ENCODE results near the gene YES1.
"Not testable (repeated sequence)": the region's sequence is repeated elsewhere in the genome, so short reads cannot be mapped to it uniquely, and the experiment has no call there.

Gene YES1

GRCh38 chr18:730692-731091, 81.3 kb downstream of the YES1 start:
- no peak overlapping the region for H3K27ac ChIP-seq (ENCODE audit: low read depth, low read length)
- peaks cover 4 to 5% of the 10 kb centered on the region in 2 donors for H3K36me3 ChIP-seq (ENCODE audit: control insufficient read depth in 1 of 2, insufficient read depth in 2 of 2, low read length in 2 of 2)
- H3K9ac ChIP-seq (ENCODE audit: low read depth in 1 of 2, low read length in 2 of 2), result no peak overlapping the region
- no peaks in the 10 kb centered on the region for H3K4me1 ChIP-seq (ENCODE audit: control insufficient read depth in 1 of 2, insufficient read depth in 2 of 2, low read length in 2 of 2)
- H3K27me3 ChIP-seq (ENCODE audit: control insufficient read depth in 1 of 2, insufficient read depth in 2 of 2, low read length in 2 of 2), result no peaks in the 10 kb centered on the region
- H3K9me3 ChIP-seq (ENCODE audit: control insufficient read depth in 1 of 2, low read length in 2 of 2), result no peaks in the 10 kb centered on the region
- no peak overlapping the region for H3K4me3 ChIP-seq (ENCODE audit: low read depth in 1 of 2, low read length in 2 of 2)

GRCh38 chr18:730120-730519, 81.9 kb downstream of the YES1 start:
- H3K36me3 ChIP-seq (ENCODE audit: control insufficient read depth in 1 of 2, insufficient read depth in 2 of 2, low read length in 2 of 2); H3K4me3 ChIP-seq (ENCODE audit: low read depth in 1 of 2, low read length in 2 of 2); H3K27me3 ChIP-seq (ENCODE audit: control insufficient read depth in 1 of 2, insufficient read depth in 2 of 2, low read length in 2 of 2); H3K4me1 ChIP-seq (ENCODE audit: control insufficient read depth in 1 of 2, insufficient read depth in 2 of 2, low read length in 2 of 2); H3K27ac ChIP-seq (ENCODE audit: low read depth, low read length); H3K9me3 ChIP-seq (ENCODE audit: control insufficient read depth in 1 of 2, low read length in 2 of 2); H3K9ac ChIP-seq (ENCODE audit: low read depth in 1 of 2, low read length in 2 of 2): not testable (repeated sequence)

- H3K27ac ChIP-seq (ENCODE audit: low read depth, low read length), result no peak overlapping the region
- no peaks in the 10 kb centered on the region for H3K27me3 ChIP-seq (ENCODE audit: control insufficient read depth in 1 of 2, insufficient read depth in 2 of 2, low read length in 2 of 2)
- H3K9me3 ChIP-seq (ENCODE audit: control insufficient read depth in 1 of 2, low read length in 2 of 2), result no peaks in the 10 kb centered on the region
- H3K9ac ChIP-seq (ENCODE audit: low read depth in 1 of 2, low read length in 2 of 2), result no peak overlapping the region
- no peaks in the 10 kb centered on the region for H3K4me1 ChIP-seq (ENCODE audit: control insufficient read depth in 1 of 2, insufficient read depth in 2 of 2, low read length in 2 of 2)
- H3K36me3 ChIP-seq (ENCODE audit: control insufficient read depth in 1 of 2, insufficient read depth in 2 of 2, low read length in 2 of 2), result peaks cover 0 to 6% of the 10 kb centered on the region in 2 donors
- no peak overlapping the region for H3K4me3 ChIP-seq (ENCODE audit: low read depth in 1 of 2, low read length in 2 of 2)
Measured at GRCh38 chr18:725646-726045, 86.4 kb downstream of the YES1 start.

GRCh38 chr18:723541-724080, 88.4 kb downstream of the YES1 start:
- H3K4me3 ChIP-seq (ENCODE audit: low read depth in 1 of 2, low read length in 2 of 2), result no peak overlapping the region
- H3K27me3 ChIP-seq (ENCODE audit: control insufficient read depth in 1 of 2, insufficient read depth in 2 of 2, low read length in 2 of 2), result no peaks in the 10 kb centered on the region
- no peak overlapping the region for H3K27ac ChIP-seq (ENCODE audit: low read depth, low read length)
- no peaks in the 10 kb centered on the region for H3K9me3 ChIP-seq (ENCODE audit: control insufficient read depth in 1 of 2, low read length in 2 of 2)
- H3K4me1 ChIP-seq (ENCODE audit: control insufficient read depth in 1 of 2, insufficient read depth in 2 of 2, low read length in 2 of 2), result no peaks in the 10 kb centered on the region
- peaks cover 0 to 6% of the 10 kb centered on the region in 2 donors for H3K36me3 ChIP-seq (ENCODE audit: control insufficient read depth in 1 of 2, insufficient read depth in 2 of 2, low read length in 2 of 2)
- no peak overlapping the region for H3K9ac ChIP-seq (ENCODE audit: low read depth in 1 of 2, low read length in 2 of 2)

- H3K36me3 ChIP-seq (ENCODE audit: control insufficient read depth in 1 of 2, insufficient read depth in 2 of 2, low read length in 2 of 2), result no peaks in the 10 kb centered on the region
- no peak overlapping the region for H3K9ac ChIP-seq (ENCODE audit: low read depth in 1 of 2, low read length in 2 of 2)
- no peak overlapping the region for H3K27ac ChIP-seq (ENCODE audit: low read depth, low read length)
- no peaks in the 10 kb centered on the region for H3K9me3 ChIP-seq (ENCODE audit: control insufficient read depth in 1 of 2, low read length in 2 of 2)
- H3K4me3 ChIP-seq (ENCODE audit: low read depth in 1 of 2, low read length in 2 of 2), result no peak overlapping the region
- no peaks in the 10 kb centered on the region for H3K27me3 ChIP-seq (ENCODE audit: control insufficient read depth in 1 of 2, insufficient read depth in 2 of 2, low read length in 2 of 2)
- H3K4me1 ChIP-seq (ENCODE audit: control insufficient read depth in 1 of 2, insufficient read depth in 2 of 2, low read length in 2 of 2), result no peaks in the 10 kb centered on the region
Measured at GRCh38 chr18:717003-717402, 95.0 kb downstream of the YES1 start.

GRCh38 chr18:715626-716025, 96.4 kb downstream of the YES1 start:
- H3K9me3 ChIP-seq (ENCODE audit: control insufficient read depth in 1 of 2, low read length in 2 of 2), result no peaks in the 10 kb centered on the region
- no peaks in the 10 kb centered on the region for H3K27me3 ChIP-seq (ENCODE audit: control insufficient read depth in 1 of 2, insufficient read depth in 2 of 2, low read length in 2 of 2)
- no peak overlapping the region for H3K9ac ChIP-seq (ENCODE audit: low read depth in 1 of 2, low read length in 2 of 2)
- H3K4me1 ChIP-seq (ENCODE audit: control insufficient read depth in 1 of 2, insufficient read depth in 2 of 2, low read length in 2 of 2), result peaks cover 5 to 6% of the 10 kb centered on the region in 2 donors
- no peak overlapping the region for H3K27ac ChIP-seq (ENCODE audit: low read depth, low read length)
- H3K4me3 ChIP-seq (ENCODE audit: low read depth in 1 of 2, low read length in 2 of 2), result no peak overlapping the region
- no peaks in the 10 kb centered on the region for H3K36me3 ChIP-seq (ENCODE audit: control insufficient read depth in 1 of 2, insufficient read depth in 2 of 2, low read length in 2 of 2)

- no peaks in the 10 kb centered on the region for H3K27me3 ChIP-seq (ENCODE audit: control insufficient read depth in 1 of 2, insufficient read depth in 2 of 2, low read length in 2 of 2)
- H3K4me1 ChIP-seq (ENCODE audit: control insufficient read depth in 1 of 2, insufficient read depth in 2 of 2, low read length in 2 of 2), result peaks cover 10 to 22% of the 10 kb centered on the region in 2 donors
- H3K9me3 ChIP-seq (ENCODE audit: control insufficient read depth in 1 of 2, low read length in 2 of 2), result no peaks in the 10 kb centered on the region
- H3K9ac ChIP-seq (ENCODE audit: low read depth in 1 of 2, low read length in 2 of 2), result peak overlapping the region; percentile 30 to 73
- peaks cover under 1 to 2% of the 10 kb centered on the region in 2 donors for H3K36me3 ChIP-seq (ENCODE audit: control insufficient read depth in 1 of 2, insufficient read depth in 2 of 2, low read length in 2 of 2)
- peak overlapping the region; percentile 36 for H3K27ac ChIP-seq (ENCODE audit: low read depth, low read length)
- peak overlapping the region; percentile 69 to 84 for H3K4me3 ChIP-seq (ENCODE audit: low read depth in 1 of 2, low read length in 2 of 2)
Measured at GRCh38 chr18:713135-713490, 98.9 kb downstream of the YES1 start.

- peak within 1 kb of the TSS; percentile 84 to 88 for H3K4me3 ChIP-seq (ENCODE audit: low read depth in 1 of 2, low read length in 2 of 2)
- peak within 1 kb of the TSS; percentile 67 to 73 for H3K9ac ChIP-seq (ENCODE audit: low read depth in 1 of 2, low read length in 2 of 2)
- H3K4me1 ChIP-seq (ENCODE audit: control insufficient read depth in 1 of 2, insufficient read depth in 2 of 2, low read length in 2 of 2), result peaks cover 10 to 22% of the 10 kb centered on the region in 2 donors
- H3K27ac ChIP-seq (ENCODE audit: low read depth, low read length), result peak within 1 kb of the TSS; percentile 60
- no peaks in the 10 kb centered on the region for H3K9me3 ChIP-seq (ENCODE audit: control insufficient read depth in 1 of 2, low read length in 2 of 2)
- H3K36me3 ChIP-seq (ENCODE audit: control insufficient read depth in 1 of 2, insufficient read depth in 2 of 2, low read length in 2 of 2), result peaks cover 2 to 3% of the 10 kb centered on the region in 2 donors
- H3K27me3 ChIP-seq (ENCODE audit: control insufficient read depth in 1 of 2, insufficient read depth in 2 of 2, low read length in 2 of 2), result no peaks in the 10 kb centered on the region
Measured at GRCh38 chr18:712401-713134, 99.5 kb downstream of the YES1 start, which contains the start of gene ENOSF1. Gene ENOSF1, minus strand, starts transcription at chr18:712630. Its CDS starts 43 bp downstream, at chr18:712587.

- Histone ChIP-seq H3K9me3 (ENCODE audit: control insufficient read depth in 1 of 2, low read length in 2 of 2) (no peaks in the 10 kb centered on the region), H3K9ac (ENCODE audit: low read depth in 1 of 2, low read length in 2 of 2) (peak overlapping the region; percentile 45 to 67), H3K4me3 (ENCODE audit: low read depth in 1 of 2, low read length in 2 of 2) (peak overlapping the region; percentile 84 to 88), H3K36me3 (ENCODE audit: control insufficient read depth in 1 of 2, insufficient read depth in 2 of 2, low read length in 2 of 2) (peaks cover 2 to 3% of the 10 kb centered on the region in 2 donors), H3K4me1 (ENCODE audit: control insufficient read depth in 1 of 2, insufficient read depth in 2 of 2, low read length in 2 of 2) (peaks cover 10 to 22% of the 10 kb centered on the region in 2 donors), H3K27ac (ENCODE audit: low read depth, low read length) (peak overlapping the region; percentile 60), H3K27me3 (ENCODE audit: control insufficient read depth in 1 of 2, insufficient read depth in 2 of 2, low read length in 2 of 2) (no peaks in the 10 kb centered on the region)
Measured at GRCh38 chr18:711657-712400, 100.2 kb downstream of the YES1 start.

GRCh38 chr18:711310-711656, 100.8 kb downstream of the YES1 start:
- peak overlapping the region; percentile 45 to 67 for H3K9ac ChIP-seq (ENCODE audit: low read depth in 1 of 2, low read length in 2 of 2)
- H3K4me3 ChIP-seq (ENCODE audit: low read depth in 1 of 2, low read length in 2 of 2), result peak overlapping the region; percentile 84 to 88
- no peaks in the 10 kb centered on the region for H3K9me3 ChIP-seq (ENCODE audit: control insufficient read depth in 1 of 2, low read length in 2 of 2)
- peaks cover 10 to 22% of the 10 kb centered on the region in 2 donors for H3K4me1 ChIP-seq (ENCODE audit: control insufficient read depth in 1 of 2, insufficient read depth in 2 of 2, low read length in 2 of 2)
- H3K27ac ChIP-seq (ENCODE audit: low read depth, low read length), result no peak overlapping the region
- H3K27me3 ChIP-seq (ENCODE audit: control insufficient read depth in 1 of 2, insufficient read depth in 2 of 2, low read length in 2 of 2), result no peaks in the 10 kb centered on the region
- H3K36me3 ChIP-seq (ENCODE audit: control insufficient read depth in 1 of 2, insufficient read depth in 2 of 2, low read length in 2 of 2), result peaks cover 2 to 4% of the 10 kb centered on the region in 2 donors
